ENCODE results near the gene MORN3.

- no peak for TF ChIP-seq TCF4 (CRISPR knock-in tag; IDR thresholded peaks at IDR 0.05; ENCODE audit: borderline replicate concordance)
- TF ChIP-seq PPARA (CRISPR knock-in tag; IDR thresholded peaks at IDR 0.05; ENCODE audit: borderline replicate concordance) = no peak
- no peak for TF ChIP-seq ZNF8 (CRISPR knock-in tag; IDR thresholded peaks at IDR 0.05)
- TF ChIP-seq ARNTL (CRISPR knock-in tag; IDR thresholded peaks at IDR 0.05; ENCODE audit: borderline replicate concordance, low read depth) = no peak
- no peak for TF ChIP-seq RARB (CRISPR knock-in tag; IDR thresholded peaks at IDR 0.05)
- TF ChIP-seq ZNF70 (CRISPR knock-in tag; IDR thresholded peaks at IDR 0.05) = no peak
- no peak for TF ChIP-seq ESRRG (CRISPR knock-in tag; IDR thresholded peaks at IDR 0.05)
- TF ChIP-seq ZFP3 (CRISPR knock-in tag; IDR thresholded peaks at IDR 0.05) = no peak
- TF ChIP-seq BACH2 (CRISPR knock-in tag; IDR thresholded peaks at IDR 0.05; ENCODE audit: borderline replicate concordance) = no peak
- TF ChIP-seq ZFP30 (CRISPR knock-in tag; IDR thresholded peaks at IDR 0.05) = no peak
- no peak for TF ChIP-seq TSHZ2 (CRISPR knock-in tag; IDR thresholded peaks at IDR 0.05)
- TF ChIP-seq PATZ1 (CRISPR knock-in tag; IDR thresholded peaks at IDR 0.05; ENCODE audit: borderline replicate concordance) = no peak
- TF ChIP-seq CREB5 (CRISPR knock-in tag; IDR thresholded peaks at IDR 0.05; ENCODE audit: low read depth) = no peak
Observed at GRCh38 chr12:121638298-121639202, 30.9 kb downstream of the MORN3 start.
